Measurements from ENCODE around the gene GALNS.

Gene GALNS

DNA sequence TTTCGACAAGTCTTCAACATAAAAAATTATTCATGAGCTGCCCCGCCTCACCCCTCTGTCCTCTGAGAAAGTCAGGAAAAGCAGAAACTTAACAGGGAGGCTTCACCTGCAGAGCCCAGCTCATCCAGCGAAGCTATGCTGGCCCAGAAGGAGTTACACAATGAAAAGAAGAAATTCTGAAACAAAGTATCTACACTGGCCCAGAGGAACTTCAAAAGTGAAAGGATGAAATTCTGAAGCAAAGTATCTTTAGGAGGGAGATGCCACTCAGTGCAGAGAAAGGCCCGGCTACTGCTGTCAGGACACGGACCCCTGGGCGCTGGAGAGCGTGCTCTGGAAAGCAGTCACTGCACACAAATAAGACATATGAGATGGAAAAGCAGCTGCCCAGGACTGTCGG lies 1.6 kb downstream of the GALNS start:
- no peak for FAIRE-seq

GRCh38 chr16:88854306-88855111 lies 2.2 kb downstream of the GALNS start:
- no peak for FAIRE-seq

- no peak for FAIRE-seq
Measured at GRCh38 chr16:88853325-88853941, 3.3 kb downstream of the GALNS start.

GRCh38 chr16:88851616-88852015 lies 5.1 kb downstream of the GALNS start:
- no peak for FAIRE-seq

DNA sequence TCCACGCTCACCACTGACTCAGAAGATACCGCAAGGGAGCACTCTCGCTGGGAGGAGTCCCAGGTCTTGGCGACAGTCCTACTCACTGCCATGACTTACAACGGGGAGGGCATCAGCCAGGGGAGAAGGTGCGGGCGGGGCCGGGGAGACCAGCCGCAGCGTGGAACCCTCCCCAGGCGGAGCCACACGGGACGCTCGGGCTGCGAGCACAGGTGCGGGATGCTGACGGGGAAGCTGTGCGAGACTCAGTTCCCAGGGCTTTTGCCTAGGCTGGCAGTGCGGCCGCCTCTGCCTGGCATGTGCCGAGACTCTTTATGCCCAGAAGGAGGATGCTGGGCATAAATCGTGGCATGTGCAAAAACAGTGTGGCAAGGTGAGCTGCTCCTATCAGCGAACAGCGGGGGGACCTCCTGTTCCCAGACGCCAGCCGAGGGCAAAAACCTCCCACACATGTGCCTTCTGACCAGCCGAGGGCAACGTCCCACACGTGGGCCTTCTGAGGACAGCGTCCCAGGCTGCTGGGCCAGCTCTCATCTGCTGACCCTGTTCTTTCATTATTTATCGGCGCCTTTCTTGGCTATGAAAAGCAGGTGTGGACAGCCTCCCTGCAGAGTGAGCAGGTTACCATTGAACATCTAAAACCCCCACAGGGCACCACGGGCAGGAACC lies 6.1 kb downstream of the GALNS start:
- no peak for FAIRE-seq

DNA sequence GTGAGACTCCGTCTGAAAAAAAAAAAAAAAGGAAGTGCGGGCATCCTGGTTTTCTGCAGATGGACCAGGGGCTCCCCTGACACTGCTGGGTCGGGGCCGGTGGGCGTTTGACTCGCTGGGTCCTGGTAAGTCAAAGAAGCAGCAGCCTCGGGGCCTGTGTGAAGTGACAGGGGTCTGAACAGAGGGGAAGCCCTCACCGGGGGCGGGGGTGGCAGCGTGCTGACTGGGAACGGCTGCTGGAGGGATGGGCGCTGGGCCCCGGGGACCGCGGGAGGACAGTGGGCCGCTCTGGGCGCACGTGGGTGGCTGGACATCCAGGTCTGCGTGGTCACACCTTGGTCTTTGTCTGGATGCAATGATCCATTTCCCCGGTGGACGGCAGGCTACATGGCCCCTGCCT lies 8.2 kb downstream of the GALNS start:
- FAIRE-seq, result no peak

GRCh38 chr16:88847654-88848053 lies 9.1 kb downstream of the GALNS start:
- FAIRE-seq, result no peak

DNA sequence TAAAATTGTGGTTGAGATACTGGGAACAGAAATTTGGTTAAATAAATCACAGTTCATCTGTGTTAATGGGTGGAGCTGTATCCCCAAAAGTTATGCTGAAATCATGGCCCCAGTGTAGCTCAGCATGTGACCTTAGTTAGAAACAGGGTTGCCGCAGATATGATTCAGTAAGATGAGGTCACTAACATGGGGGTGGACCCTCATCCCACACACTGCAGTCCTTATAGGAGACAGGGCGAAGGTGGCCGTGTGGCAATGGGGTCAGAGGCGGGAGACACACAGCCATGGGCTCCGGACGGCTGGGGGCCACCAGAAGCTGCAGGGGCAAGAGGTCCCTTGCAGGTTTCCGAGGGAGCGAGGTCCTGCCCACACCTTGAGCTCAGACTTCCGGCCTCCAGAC lies 10.7 kb downstream of the GALNS start:
- no peak for FAIRE-seq

DNA sequence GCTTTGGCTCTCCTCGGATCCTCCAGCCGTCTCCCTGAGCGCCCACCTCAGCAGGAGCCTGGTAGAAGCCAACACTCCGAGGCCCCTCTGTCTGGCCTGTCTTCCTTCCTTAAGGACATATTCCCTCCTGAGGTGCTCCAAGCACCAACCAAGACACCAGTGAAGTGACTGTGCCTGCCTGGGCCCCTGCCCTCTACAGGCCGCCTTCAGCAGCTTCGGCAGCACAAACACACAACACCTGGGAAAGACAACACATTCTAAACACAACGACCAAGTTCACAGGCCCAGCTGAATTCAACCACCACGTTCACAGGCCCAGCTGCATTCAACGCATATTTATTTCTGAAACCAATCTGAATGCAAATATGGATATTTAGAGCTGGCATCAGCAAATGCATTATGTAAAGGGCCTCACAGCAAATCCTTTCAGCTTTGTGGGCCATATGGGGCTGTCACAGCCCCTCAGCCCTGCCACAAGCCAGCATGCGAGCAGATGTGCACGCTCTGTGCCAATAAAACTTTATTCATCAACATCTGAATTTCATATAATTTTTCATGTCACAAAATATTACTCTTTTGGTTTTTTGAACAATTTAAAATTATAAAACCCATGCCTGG lies 12.2 kb downstream of the GALNS start:
- no peak for FAIRE-seq

- no peak for FAIRE-seq
Measured at GRCh38 chr16:88843256-88843655, 13.5 kb downstream of the GALNS start.

DNA sequence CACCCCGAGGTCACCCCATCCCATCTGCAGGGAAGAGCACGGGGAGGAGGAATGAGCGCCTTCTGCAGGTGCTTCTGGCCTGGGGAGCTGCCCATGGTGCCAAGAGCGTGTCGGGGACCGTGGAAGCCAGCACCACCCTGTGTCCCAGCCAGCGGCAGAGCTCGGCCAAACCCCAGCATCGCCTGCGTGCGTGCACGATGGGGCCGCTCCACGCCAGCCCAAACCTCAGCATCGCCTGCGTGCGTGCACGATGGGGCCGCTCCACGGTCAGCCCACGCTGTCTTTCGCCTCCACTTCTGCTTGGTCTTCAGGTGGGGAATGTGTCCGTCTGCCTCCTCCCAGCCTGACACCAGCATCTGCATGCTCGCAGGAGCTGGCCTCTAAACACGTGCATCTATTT lies 13.9 kb downstream of the GALNS start:
- FAIRE-seq, result no peak

DNA sequence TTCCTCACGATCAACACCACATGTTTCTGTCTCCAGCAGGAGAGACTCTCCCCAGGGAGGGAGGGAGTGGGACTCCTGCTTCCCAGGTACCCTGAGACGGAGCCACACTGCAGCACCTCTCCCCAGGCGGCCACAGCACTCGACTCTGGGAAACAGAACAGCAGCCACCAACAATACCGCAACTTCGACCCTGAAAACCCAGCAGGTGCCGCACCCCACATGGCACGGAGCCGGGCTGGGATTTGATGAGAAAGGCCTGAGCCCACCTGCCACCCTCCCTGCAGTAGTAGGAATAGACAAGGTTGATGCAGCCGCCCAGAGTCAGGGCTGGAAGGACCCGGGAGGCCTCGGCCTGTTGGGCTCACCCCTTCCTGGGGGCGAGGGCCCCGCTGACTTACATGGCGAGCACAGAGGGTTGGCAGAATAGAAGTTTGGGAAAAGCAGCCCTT lies 14.4 kb downstream of the GALNS start:
- no peak for FAIRE-seq

- FAIRE-seq, result no peak
Measured at GRCh38 chr16:88841521-88842307, 15.0 kb downstream of the GALNS start.

DNA sequence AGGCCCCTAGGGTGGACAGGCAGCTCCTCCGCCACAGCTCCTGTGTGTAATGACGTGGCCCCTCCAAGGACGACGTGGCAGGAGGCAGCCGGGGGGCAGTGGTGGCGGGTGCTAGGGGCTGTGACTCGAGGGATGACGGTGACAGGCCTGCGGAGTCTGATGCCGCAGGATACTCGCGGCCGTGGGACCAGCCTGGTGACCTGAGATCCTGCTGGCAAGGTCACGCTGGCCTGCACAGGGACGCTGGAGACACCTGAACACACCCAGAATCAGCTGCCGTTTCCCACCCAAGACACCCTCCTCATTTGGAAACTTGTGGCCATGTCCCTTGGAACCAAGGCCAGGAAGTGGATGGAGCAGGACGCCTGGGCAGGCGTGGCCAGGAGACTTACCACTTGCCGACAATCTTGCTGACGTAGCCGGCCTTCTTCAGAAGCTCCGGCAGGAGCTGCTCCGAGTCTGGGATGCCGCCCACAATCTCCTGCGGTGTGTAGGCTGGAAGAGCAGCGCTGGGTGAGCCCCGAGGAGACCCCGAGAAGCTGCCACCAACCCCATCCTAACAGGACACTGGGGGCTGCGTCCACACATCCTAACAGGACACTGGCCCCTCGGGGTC lies 16.0 kb downstream of the GALNS start:
- no peak for FAIRE-seq

GRCh38 chr16:88839745-88840599 lies 16.8 kb downstream of the GALNS start:
- FAIRE-seq, result no peak

DNA sequence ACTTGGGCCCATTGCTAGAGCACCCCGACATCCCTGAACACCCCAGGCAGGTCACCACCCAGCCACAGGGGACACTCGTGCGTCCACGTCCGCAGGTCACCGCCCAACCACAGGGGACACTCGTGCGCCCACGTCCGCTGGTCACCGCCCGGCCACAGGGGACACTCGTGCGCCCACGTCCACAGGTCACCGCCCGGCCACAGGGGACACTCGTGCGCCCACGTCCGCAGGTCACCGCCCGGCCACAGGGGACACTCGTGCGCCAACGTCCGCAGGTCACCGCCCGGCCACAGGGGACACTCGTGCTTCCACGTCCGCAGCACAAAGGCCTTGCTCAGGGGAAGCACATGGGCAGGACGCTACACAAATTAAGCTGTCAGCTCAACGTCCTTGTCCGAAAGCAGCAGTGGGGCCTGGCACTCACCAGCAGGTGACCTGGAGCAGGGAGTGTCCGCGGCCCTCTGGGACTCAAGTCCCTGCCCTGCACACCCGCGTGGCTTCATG lies 17.7 kb downstream of the GALNS start:
- FAIRE-seq, result no peak

- FAIRE-seq, result no peak
Measured at GRCh38 chr16:88838566-88838965, 18.2 kb downstream of the GALNS start.

DNA sequence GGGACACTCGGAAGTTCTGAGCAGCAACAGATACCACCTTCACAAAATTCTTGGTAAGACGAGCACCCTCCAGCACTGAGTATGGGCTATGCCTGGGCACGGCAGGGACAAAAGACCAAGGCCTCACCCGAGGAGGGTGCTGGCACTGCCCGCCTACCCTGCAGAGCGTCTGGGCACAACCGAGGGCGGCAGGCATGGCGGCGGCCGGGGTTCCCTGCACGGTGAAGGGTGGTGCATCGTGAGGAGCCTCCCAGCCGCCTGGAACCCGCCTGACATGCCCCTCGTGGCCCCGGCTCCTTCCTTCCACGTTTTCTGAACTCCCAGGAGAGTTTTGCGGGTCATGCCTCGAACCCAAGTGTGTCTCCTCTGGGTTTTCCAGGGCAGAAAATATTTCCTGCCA lies 18.9 kb downstream of the GALNS start:
- no peak for FAIRE-seq

- no peak for FAIRE-seq
Measured at GRCh38 chr16:88836791-88837190, 20.0 kb downstream of the GALNS start.

DNA sequence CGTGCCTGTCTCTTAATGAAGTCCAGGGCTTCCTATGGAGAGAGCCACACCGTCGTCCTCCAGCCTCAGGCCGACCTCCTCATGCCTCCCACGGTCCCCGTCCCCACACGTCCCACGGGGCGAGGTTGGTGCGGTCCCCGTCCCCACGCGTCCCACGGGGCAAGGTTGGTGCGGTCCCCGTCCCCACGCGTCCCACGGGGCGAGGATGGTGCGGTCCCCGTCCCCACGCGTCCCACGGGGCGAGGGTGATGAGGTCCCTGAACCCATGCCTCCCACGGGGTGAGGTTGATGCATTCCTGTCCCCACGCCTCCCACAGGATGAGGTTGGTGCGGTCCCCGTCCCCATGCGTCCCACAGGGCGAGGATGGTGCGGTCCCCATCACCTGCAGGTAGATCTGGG lies 20.9 kb downstream of the GALNS start:
- FAIRE-seq, result no peak

DNA sequence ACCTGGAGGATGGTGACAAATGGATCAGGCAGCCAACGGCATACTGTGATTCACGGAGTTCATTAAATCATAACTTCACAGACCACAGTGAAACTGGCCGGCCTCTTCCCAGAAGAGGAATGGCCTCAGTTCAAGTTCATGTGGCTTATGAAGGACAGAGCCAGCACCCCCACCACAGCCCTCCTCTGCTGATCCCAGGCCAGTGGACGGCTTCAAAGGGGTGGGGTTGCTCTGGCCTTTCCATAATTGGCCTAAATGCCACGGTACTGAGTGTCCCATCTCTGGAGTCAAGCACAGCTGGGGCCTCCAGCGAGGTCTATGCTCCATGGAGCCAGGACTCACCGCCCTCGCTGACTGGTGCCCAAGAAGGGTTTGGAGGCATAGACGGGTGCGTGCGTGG lies 21.4 kb downstream of the GALNS start:
- FAIRE-seq, result no peak
